Retina (tissue), 1 donor: Measurements from ENCODE around the gene CELF2.

Experiments
- DNase-seq: peaks from one replicate; pipeline ENCODE4 v3.0.0-alpha.2; 2016

Gene CELF2

GRCh38 chr10:11004144-11005077, 13.3 kb upstream of the CELF2 start:
- DNase-seq = peak; percentile 85

GRCh38 chr10:11005725-11006427, 11.8 kb upstream of the CELF2 start:
- DNase-seq = peak; percentile 71

- DNase-seq = no peak
Observed at GRCh38 chr10:11006428-11006825, 11.2 kb upstream of the CELF2 start.

DNA sequence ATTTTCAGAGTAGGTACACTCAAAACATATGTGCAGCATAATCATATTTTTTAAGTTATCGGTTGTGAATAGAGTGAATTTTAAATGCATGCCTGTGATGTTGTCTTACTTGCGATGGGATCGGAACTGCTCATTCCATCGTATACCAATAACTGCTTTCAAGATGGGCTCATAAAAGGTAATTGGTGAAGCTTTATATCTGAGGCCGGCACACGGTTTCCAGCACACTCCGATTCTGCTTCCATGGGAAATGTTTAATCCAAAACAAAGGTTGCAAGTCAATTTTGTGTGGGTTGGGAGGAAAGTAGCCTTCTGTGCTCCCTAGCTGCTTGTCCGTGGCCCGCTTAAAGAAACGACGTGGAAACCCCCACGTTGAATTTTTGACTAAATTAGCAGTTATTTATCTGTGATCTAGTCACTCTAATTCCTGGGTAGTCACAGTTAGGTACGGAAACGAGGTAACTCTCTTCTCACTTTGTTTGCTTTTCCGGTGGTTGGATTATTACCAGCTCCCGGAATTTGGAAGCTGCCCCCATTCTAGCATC, 10.1 kb upstream of the CELF2 start:
- DNase-seq = no peak

DNA sequence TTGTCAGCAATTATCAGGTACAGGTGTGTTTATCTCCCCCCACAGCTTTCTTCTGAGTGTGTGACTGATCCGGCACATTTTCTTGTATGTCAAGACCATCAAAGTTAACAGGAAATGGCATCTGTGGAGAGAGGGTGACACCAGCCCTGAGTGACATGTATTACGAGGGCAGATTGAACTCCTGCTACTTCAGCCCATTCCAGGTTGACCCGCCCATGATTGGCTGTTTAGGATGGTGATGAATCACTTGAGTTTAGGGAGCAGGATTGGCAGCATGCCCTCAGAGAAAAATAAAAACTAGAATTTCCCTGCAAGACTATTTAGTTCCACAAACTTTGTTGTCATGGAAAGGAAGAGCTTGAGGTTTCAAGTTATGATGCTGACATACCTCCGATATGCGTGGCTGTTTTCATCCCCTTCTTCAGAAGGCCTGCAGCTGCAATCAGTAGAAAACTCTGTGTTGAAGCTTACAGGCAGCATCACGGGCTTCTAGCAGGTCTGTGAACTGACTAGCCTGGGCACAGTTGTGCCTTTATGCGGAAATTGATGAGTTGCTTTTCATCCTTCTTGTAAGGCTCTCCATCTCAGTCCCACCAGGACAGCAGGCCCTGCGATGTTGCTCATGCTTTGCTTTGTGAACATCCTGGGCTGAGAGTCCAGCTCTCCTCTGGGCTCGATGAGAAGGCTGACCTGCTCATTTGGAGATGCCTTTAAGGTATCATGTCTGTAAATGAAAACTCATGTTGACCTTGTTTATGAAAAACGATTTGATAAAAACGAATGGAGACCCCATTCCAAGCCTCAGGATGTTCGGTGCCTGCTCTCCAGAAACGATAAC, 8.0 kb upstream of the CELF2 start:
- no peak for DNase-seq

DNA sequence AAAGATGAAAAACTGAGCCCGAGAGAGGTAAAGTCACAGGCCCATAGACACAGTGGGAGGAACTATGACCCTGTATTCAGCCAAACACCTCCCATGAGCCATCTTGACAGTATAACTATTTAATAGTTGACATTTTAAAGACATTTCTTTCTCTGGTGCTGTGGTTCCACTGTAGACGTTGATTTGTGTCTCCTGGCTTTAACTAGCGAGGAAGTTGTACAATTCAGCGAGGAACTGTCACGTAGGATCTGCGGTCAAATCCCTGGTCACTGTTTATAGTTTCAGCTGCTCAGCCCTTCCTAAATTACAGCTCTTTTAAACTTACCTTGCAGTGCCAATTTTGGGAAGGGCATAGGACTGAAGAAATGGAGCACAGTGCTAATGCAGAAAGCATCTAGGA, 7.1 kb upstream of the CELF2 start:
- no peak for DNase-seq

DNA sequence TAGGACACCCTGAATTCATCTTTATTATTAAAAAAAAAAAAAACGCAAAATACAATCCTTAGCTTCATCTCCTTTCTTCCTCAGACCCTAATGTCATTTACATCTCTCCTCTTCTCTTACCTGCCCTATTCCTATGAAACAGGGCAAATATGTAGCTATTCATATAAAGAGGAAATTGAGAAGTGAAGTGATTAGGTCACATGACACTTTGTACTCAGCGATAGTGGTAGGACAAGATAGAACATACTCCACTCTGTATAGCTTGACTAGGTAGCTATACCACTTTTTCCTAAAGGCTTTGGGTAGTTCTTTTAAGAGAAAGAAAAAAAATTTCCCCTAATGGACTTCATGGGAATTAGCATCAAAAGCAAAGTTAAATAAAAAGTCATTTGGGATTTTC, 6.2 kb upstream of the CELF2 start:
- no peak for DNase-seq

DNA sequence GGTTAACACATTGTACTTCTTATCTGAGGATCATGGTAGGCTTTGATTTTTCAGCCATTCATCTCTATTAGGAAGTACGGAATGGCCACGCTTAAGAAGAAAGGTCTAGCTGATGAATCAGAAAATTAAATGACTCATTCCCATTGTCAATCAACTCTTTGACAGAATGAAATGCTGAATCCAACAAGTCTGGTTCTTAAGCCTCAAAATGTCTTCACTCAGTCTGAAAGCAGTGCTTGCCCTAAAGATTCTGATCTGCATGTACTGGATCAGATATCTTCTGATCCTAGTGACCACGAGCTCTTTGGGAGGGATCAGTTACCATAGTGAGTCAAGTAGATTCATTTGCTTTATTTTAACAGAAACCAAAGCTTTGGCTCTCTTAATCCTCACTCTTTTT, 5.7 kb upstream of the CELF2 start:
- no peak for DNase-seq

DNA sequence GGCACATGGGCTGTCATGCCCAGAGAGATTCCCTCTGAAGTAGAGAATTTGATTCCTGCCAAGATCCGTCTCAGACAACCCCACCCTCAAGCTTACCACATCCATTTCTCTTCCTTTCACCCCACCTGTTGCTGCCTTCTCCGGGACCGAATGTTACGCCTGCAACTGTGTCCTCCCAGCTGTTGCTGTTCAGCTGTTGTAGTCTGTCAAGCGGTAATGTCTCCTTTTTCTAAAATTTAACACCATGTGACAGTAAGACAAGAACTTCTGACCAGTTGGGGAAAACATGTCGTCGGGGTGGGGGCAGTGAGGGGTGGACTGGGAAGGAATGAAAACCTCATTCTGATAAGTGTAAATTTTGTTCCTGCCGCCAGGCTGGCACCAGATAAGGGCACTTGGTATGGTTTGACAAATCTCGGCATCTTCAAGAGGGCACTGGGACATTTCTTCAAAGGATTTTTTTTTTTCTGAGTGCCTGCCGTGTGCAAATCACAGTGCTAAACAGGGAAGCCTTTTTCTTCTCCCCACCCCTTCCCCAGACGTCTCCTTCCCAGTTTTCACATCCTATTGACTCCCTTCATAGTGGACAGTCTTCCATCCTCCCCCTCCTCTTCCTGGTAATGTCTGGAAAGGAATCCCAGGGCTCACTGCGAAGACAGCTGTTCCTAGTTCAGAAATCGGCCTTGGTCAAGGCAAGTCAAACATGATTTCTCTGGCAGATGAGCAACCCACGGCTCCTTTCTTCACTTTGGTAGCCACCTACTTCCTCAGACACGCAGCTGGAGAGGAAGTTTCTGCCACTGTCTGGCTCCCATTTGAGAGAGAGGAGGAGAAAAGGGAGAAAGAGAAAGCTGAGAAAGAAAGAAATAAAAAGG, 5.0 kb upstream of the CELF2 start:
- no peak for DNase-seq

- DNase-seq = no peak
Observed at GRCh38 chr10:11013836-11014235, 3.8 kb upstream of the CELF2 start.

- peak; percentile 67 for DNase-seq
Observed at GRCh38 chr10:11014671-11015445, 2.8 kb upstream of the CELF2 start.

GRCh38 chr10:11015446-11015934, 2.2 kb upstream of the CELF2 start:
- DNase-seq = no peak

DNA sequence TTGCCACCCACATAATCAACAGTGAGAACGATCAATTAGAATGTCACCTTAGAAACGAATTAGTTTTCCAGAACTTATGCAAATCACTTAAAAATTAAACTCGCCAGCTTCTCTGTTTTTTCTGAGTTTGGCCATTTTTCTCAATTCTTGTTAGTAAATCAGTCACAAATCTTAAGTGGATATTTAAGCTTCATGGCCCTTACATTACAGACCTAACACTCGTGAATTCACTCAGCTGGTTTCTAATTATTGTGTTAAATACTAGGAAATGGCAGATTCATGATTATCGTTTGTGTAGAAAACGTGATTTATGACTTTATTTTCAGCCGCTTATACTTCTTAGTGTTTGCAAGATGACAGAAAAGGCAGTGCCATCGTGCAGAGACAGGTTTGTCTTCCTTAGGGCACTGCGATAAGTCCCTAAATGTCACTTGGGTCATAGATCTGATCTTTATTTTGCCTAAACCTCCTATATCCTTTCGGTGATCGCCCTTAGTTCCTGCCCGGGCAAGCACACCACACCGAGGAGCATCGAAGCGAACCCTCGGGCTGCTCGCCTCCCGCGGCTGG, 587 bp upstream of the CELF2 start:
- DNase-seq = no peak

GRCh38 chr10:11018432-11018841, 765 bp downstream of the CELF2 start:
- no peak for DNase-seq

- no peak for DNase-seq
Observed at GRCh38 chr10:11018855-11019631, 1.4 kb downstream of the CELF2 start.

DNA sequence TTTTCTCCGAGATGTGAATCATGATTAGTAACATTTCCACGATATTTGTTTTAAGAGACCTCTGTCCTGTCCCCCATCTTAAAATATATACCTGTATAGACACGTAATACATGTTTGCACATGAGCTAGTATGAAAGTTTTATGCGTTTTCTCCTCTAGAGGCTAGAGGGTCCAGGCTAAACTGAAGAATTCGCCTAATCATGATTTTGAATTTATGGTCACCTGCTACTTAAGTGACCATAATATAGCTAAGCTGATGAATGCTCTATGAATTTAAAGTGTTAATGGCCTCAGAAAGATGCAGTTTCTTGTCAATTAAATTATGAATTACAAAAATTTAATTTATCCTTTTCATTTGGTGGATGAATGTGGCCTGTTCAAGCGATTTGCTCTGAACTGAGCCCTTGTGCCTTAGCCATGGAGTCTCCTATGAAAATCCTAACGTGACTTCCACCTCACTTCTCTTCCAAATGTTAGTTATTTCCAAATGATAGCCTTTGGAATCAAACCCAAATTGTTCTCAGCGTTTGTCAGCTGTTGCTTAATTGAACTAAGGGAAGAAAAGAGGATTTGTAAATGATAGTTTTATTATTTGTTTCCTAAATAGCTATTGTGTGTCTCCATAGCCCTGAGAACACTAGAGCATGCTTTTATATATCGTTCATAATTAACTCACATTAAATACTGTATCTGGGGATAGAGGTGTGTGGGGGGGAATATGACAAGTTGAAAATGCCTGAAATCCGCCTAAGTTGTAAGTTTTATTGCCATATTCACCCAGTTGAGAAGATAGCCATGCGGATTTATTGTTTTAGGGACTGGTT, 2.3 kb downstream of the CELF2 start:
- DNase-seq = no peak

GRCh38 chr10:11020548-11020942, 2.9 kb downstream of the CELF2 start:
- peak; percentile 57 for DNase-seq

DNA sequence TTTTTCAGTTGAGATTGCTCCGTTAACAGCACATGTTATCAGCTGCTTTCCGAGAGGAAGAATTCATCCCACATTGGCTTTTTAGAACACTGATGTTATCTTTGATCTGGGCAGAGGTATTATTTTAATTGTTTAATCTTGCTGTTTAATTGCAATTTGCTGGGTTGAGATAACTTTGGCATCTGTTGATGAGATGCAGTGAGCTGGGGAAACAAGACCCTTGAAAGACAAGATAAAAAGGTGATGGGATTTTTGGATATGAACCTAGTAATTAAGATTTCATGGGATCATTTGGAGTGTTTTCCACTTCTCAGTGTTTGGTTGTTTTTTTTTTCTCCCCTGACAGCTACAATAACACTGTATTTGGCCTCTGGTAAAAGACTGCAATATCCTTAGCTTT, 4.5 kb downstream of the CELF2 start:
- DNase-seq = no peak
